Measurements from ENCODE around the gene TPR.
"Not testable (repeated sequence)": the region's sequence is repeated elsewhere in the genome, so short reads cannot be mapped to it uniquely, and the experiment has no call there.

DNA sequence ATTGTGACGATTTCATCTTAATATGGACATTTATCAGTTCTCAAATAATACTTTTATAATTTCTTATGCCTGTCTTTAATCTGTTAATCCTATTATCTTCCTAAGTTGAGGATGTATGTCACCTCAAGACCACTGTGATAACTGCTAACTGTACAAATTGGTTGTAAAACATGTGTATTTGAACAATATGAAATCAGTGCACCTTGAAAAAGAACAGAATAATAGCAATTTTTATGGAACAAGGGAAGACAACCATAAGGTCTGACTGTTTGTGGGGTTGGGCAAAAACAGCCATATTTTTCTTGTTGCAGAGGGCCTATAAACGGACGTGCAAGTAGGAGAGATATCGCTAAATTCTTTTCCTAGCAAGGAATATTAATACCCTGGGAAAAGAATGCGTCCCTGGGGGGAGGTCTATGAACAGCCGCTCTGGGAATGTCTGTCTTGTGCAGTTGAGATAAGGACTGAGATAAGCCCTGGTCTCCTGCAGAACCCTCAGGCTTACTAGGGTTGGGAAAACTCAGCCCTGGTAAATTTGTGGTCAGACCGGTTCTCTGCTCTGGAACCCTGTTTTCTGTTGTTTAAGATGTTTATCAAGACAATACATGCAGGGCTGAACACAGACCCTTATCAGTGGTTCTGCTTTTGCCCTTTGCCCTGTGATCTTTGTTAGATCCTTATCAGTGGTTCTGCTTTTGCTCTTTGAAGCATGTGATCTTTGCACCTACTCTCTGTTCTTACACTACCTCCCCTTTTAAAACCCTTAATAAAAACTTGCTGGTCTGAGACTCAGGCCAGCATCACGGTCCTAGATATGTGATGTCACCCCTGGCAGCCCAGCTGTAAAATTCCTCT is 27.0 kb downstream of the TPR start:
- TF ChIP-seq, protein P1, sequence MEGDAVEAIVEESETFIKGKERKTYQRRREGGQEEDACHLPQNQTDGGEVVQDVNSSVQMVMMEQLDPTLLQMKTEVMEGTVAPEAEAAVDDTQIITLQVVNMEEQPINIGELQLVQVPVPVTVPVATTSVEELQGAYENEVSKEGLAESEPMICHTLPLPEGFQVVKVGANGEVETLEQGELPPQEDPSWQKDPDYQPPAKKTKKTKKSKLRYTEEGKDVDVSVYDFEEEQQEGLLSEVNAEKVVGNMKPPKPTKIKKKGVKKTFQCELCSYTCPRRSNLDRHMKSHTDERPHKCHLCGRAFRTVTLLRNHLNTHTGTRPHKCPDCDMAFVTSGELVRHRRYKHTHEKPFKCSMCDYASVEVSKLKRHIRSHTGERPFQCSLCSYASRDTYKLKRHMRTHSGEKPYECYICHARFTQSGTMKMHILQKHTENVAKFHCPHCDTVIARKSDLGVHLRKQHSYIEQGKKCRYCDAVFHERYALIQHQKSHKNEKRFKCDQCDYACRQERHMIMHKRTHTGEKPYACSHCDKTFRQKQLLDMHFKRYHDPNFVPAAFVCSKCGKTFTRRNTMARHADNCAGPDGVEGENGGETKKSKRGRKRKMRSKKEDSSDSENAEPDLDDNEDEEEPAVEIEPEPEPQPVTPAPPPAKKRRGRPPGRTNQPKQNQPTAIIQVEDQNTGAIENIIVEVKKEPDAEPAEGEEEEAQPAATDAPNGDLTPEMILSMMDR (IDR thresholded peaks at IDR 0.05), result not testable (repeated sequence)
- TF ChIP-seq TP53 (CRISPR knock-in tag; IDR thresholded peaks at IDR 0.05); SREBF2 (IDR thresholded peaks at IDR 0.05); REST (IDR thresholded peaks at IDR 0.05); POLR2A (IDR thresholded peaks at IDR 0.05; ENCODE audit: low read length); RCOR1 (IDR thresholded peaks at IDR 0.05; ENCODE audit: low read depth, low read length); KDM1A (IDR thresholded peaks at IDR 0.05; ENCODE audit: low read depth); NR3C1 (IDR thresholded peaks at IDR 0.05); MAZ (IDR thresholded peaks at IDR 0.05; ENCODE audit: borderline replicate concordance, low read depth, low read length); BHLHE40 (IDR thresholded peaks at IDR 0.05; ENCODE audit: low read depth, low read length); SMC3 (IDR thresholded peaks at IDR 0.05): not testable (repeated sequence)
- TF ChIP-seq, protein P2, sequence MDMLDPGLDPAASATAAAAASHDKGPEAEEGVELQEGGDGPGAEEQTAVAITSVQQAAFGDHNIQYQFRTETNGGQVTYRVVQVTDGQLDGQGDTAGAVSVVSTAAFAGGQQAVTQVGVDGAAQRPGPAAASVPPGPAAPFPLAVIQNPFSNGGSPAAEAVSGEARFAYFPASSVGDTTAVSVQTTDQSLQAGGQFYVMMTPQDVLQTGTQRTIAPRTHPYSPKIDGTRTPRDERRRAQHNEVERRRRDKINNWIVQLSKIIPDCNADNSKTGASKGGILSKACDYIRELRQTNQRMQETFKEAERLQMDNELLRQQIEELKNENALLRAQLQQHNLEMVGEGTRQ (IDR thresholded peaks at IDR 0.05), result not testable (repeated sequence)
- TF ChIP-seq, protein P3, sequence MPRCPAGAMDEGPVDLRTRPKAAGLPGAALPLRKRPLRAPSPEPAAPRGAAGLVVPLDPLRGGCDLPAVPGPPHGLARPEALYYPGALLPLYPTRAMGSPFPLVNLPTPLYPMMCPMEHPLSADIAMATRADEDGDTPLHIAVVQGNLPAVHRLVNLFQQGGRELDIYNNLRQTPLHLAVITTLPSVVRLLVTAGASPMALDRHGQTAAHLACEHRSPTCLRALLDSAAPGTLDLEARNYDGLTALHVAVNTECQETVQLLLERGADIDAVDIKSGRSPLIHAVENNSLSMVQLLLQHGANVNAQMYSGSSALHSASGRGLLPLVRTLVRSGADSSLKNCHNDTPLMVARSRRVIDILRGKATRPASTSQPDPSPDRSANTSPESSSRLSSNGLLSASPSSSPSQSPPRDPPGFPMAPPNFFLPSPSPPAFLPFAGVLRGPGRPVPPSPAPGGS (IDR thresholded peaks at IDR 0.05), result not testable (repeated sequence)

All from A549 (cell line).